GM12891 (cell line): ENCODE results near the gene AHCYL2.

Experiments used
- POLR2A ChIP-seq: IDR thresholded peaks from 2 replicates; pipeline ENCODE4 v1.6.1; 2011; ENCODE audit warnings: low read depth, low read length, control low read depth
- POLR2AphosphoS5 ChIP-seq: IDR thresholded peaks from 2 replicates; pipeline ENCODE4 v1.6.1; 2011; ENCODE audit warnings: low read depth, low read length, control low read depth
- SPI1 ChIP-seq: IDR thresholded peaks from 2 replicates; pipeline ENCODE4 v1.6.1; 2011; ENCODE audit warnings: low read depth, low read length, control low read depth

GRCh38 chr7:129327076-129327475 lies 102.2 kb downstream of the AHCYL2 start:
- TF ChIP-seq SPI1 (no peak), POLR2A (no peak), POLR2AphosphoS5 (no peak)
